OCI-LY7 (cell line): ENCODE results near the gene ABHD12B.

Experiments
- EZH2phosphoT487 ChIP-seq: fragments of 200-600 bp; sonication (generic); IDR thresholded peaks from 2 replicates; pipeline ENCODE4 v1.6.1; 2018; ENCODE audit warnings: low read depth, borderline replicate concordance, mild to moderate bottlenecking, mixed run types, antibody characterized with exemption, low read length, moderate library complexity, mixed read lengths
- TF ChIP-seq, protein P1 (sequence below): fragments of 200-600 bp; sonication (generic); conservative IDR thresholded peaks from 2 replicates; pipeline ENCODE4 v1.5.1; 2014; ENCODE audit warnings: mild to moderate bottlenecking, antibody characterized with exemption, low read length, moderate library complexity, mixed read lengths

GRCh38 chr14:50906326-50907065 lies 34.6 kb downstream of the ABHD12B start:
- TF ChIP-seq, protein P1, sequence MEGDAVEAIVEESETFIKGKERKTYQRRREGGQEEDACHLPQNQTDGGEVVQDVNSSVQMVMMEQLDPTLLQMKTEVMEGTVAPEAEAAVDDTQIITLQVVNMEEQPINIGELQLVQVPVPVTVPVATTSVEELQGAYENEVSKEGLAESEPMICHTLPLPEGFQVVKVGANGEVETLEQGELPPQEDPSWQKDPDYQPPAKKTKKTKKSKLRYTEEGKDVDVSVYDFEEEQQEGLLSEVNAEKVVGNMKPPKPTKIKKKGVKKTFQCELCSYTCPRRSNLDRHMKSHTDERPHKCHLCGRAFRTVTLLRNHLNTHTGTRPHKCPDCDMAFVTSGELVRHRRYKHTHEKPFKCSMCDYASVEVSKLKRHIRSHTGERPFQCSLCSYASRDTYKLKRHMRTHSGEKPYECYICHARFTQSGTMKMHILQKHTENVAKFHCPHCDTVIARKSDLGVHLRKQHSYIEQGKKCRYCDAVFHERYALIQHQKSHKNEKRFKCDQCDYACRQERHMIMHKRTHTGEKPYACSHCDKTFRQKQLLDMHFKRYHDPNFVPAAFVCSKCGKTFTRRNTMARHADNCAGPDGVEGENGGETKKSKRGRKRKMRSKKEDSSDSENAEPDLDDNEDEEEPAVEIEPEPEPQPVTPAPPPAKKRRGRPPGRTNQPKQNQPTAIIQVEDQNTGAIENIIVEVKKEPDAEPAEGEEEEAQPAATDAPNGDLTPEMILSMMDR = no peak
- no peak for TF ChIP-seq EZH2phosphoT487
